HCT116 (cell line): ENCODE data around the gene RIC8B.

Experiments
- FOSL1 ChIP-seq: IDR thresholded peaks from 2 replicates; pipeline ENCODE4 v1.6.1; 2012; ENCODE audit warnings: low read depth
- YY1 ChIP-seq: IDR thresholded peaks from 2 replicates; pipeline ENCODE4 v1.6.1; 2011; ENCODE audit warnings: low read length, low read depth, moderate library complexity, mild to moderate bottlenecking; ENCODE audit not compliant: insufficient replicate concordance; ENCODE audit errors: extremely low read depth
- ZFX ChIP-seq: fragments of 450-650 bp; IDR thresholded peaks from 2 replicates; pipeline ENCODE4 v1.6.1; 2017
- TF ChIP-seq, protein P1 (sequence below), 3 experiments: fragments of 200-600 bp in 1 of 3; sonication (generic) in 1 of 3; IDR thresholded peaks in 2 of 3; conservative IDR thresholded peaks in 1 of 3; 2 replicates each; pipeline ENCODE4 v1.5.1; 2012 to 2017; ENCODE audit warnings: low read depth in 2 of 3, low read length in 2 of 3, antibody characterized with exemption in 1 of 3, borderline replicate concordance in 1 of 3, control low read depth in 1 of 3, mild to moderate bottlenecking in 1 of 3, mixed read lengths in 1 of 3, mixed run types in 1 of 3, moderate library complexity in 1 of 3; ENCODE audit not compliant: insufficient read depth in 1 of 3

DNA sequence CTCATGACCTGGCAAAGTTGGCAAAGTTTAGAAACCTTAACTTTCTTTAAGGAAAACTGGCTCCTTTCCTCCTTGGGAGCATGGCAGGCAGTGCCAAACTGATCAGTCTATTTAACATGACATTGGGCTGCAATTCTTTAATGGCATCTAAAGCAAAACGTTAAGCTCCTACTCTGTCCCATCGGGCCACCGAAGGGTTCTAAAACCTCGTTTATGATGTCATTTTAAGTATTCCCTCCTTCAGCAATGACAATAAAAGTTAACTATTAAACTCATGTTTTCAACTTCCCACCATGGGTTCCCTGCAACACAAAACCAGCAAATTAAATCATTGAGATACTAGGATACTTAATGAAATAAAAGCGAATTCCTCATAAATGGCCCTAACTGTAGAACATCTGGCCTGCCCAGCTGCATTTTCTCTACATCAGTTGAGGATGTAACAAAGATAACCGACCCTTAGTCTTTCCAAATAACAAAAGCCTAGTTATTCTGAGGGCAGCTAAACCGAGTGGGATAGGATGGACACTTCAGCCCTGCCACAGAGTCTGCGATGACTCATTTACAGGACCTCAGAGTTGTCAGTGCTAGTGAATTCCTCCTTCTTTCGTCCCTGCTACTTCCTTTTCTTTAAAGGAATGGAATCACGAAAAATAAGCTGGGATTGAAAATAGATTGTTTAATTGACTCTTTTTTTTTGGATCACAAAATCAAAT, 34.5 kb upstream of the RIC8B start:
- TF ChIP-seq, protein P1, sequence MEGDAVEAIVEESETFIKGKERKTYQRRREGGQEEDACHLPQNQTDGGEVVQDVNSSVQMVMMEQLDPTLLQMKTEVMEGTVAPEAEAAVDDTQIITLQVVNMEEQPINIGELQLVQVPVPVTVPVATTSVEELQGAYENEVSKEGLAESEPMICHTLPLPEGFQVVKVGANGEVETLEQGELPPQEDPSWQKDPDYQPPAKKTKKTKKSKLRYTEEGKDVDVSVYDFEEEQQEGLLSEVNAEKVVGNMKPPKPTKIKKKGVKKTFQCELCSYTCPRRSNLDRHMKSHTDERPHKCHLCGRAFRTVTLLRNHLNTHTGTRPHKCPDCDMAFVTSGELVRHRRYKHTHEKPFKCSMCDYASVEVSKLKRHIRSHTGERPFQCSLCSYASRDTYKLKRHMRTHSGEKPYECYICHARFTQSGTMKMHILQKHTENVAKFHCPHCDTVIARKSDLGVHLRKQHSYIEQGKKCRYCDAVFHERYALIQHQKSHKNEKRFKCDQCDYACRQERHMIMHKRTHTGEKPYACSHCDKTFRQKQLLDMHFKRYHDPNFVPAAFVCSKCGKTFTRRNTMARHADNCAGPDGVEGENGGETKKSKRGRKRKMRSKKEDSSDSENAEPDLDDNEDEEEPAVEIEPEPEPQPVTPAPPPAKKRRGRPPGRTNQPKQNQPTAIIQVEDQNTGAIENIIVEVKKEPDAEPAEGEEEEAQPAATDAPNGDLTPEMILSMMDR (IDR thresholded peaks at IDR 0.05 in 2 of 3, conservative IDR thresholded peaks at IDR 0.05 in 1 of 3; ENCODE audit: borderline replicate concordance in 1 of 3, insufficient read depth in 1 of 3, low read depth in 2 of 3, low read length in 2 of 3) = no peak
- no peak for TF ChIP-seq FOSL1
- no peak for TF ChIP-seq ZFX
- TF ChIP-seq YY1 = no peak
